CD4-positive, alpha-beta T cell treated with Interleukin-21 for 1 hour (primary cell): ENCODE data around the gene GNAZ.
A peak's percentile ranks its signal among the peaks of the same experiment; 100 is the strongest.
"Not testable (repeated sequence)": the region's sequence is repeated elsewhere in the genome, so short reads cannot be mapped to it uniquely, and the experiment has no call there.

Experiments
- DNase-seq: peaks from one replicate; pipeline ENCODE4 v3.0.0-alpha.2; 2020

GNAZ gene

DNA sequence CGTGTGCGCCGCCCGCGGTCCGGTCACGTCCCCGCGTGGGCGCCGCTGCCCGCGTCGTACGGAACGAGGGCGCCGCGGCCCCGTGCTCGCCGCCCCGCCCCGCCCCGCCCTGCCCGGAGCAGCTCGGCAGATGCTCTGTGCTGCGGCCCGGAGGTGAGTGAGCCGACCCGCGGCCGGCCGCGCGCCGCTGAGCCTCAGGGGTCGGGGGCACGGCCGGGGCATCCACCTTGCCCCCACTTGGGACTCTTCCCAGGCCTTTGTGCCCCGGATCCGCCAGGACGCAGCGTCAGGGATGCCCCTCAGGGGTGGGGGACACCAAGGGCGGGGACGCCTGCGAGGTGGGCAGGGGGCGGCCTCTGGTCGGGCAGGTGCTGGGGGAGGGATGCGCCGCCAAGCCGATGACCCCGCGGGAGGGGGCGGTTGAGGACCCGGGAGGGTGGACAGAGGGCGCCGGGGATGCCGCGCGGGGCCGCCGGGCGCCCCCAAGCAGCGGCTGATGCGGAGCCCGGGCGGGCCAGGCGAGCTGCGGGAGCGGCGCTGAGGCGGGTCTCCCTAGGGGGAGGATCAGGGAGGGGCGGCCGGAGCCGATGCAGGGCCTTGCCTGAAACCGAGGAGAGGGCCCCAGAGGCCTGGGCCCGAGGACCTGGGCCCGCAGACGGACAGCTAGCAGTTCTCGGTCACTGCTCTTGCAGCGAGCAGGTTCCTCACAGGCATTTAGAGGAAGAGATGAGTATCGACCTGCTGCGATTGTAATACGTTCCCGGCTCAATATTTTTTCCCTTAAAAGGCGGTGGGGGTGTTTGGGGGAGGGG lies at the start of gene GNAZ:
Gene GNAZ (plus strand): TSS at position 102 of the 812 bp plus-strand sequence. CDS start 25,177 bp downstream, outside the sequence.
- peak; percentile 12 for DNase-seq

DNA sequence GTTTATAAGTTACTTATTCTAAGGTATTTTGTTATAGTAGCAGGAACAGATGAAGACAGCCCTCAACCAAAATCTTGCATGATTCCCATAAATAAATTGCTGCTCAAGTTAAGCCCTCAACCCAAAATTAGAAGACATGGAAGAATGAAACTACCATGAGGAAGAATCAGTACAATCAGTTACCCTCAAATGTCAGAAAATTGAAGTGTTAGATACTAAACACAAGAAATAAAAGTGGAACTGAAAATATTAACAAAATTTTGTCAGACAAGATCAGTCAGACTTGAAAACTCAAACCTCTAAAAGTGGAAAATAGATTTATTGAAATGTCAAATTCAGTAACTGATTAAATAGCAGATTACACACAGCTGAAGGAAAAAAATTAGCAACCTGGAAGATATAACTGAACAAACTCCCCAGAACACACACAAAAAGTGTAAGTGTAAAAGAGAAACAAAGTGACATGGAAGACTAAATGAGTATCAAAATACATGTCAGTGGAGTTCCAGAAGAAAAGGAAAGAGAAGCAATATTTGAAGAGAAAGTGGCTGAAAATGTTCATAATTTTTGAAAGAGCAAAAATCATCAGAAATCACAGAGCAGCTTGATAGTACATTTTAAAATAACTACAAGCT lies 49.5 kb upstream of the GNAZ start:
- DNase-seq = no peak

GRCh38 chr22:23021660-23022353 lies 48.5 kb upstream of the GNAZ start:
- DNase-seq = not testable (repeated sequence)

DNA sequence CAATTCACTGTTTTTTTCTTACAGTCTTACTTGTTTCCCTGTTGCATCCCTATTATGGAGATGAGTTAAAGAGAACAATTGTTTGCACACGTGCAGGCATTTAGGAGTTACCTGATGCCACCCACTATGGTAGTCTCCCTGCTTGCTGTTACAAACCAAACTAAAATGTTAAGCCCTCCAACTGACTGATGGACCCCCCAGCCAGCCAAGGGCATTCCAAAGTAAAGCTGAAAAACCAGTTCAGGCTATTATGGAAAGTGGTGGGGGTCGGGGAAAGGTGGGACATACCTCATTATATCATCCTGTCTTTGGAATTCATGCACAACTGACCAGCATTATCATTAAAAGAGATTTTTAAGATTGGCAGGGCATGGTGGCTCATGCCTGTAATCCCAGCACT lies 47.0 kb upstream of the GNAZ start:
- no peak for DNase-seq

GRCh38 chr22:23026777-23027176 lies 43.5 kb upstream of the GNAZ start:
- no peak for DNase-seq

DNA sequence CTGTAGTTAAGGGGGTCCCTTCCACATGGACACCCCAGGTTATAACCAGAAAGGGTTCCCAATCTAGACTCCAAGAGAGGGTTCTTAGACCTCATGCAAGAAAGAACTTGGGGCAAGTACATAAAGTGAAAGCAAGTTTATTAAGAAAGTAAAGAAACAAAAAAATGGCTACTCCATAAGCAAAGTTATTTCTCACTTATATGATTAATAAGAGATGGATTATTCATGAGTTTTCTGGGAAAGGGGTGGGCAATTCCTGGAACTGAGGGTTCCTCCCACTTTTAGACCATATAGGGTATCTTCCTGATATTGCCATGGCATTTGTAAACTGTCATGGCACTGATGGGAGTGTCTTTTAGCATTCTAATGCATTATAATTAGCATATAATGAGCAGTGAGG lies 42.5 kb upstream of the GNAZ start:
- not testable (repeated sequence) for DNase-seq

DNA sequence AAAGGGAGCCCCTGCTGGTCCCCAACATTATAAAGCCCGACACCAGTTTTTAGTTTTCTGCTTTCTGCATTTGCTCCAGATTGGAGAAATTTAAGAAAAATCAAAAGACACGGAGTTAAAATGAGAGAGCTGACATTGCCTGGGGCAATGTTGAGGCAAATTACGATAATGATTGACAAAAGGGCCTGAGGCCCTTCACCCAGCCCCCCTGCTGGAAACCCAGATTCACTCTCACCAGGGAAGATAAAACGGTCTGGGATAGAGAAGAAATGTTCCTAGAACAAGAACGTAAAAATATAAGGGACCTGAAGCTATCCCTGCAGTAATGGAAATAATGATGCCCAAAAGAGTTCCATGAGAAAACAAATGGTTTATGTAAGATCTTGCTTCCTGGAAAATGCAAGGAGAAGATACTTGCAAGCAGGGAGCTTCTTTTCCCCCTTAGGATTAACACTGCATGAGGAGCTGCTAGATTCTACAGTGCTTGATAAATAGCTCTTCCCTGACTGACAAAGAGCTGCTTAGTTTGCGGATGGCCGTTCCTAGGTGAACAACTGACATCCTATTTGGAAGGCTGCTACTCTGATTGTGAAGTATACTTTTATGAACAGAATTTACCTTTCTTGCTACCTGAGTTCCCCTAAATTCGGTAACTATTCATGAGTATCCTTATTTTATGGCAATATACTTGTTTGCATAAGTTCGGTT lies 40.6 kb upstream of the GNAZ start:
- no peak for DNase-seq

- no peak for DNase-seq
Observed at GRCh38 chr22:23031381-23031780, 38.9 kb upstream of the GNAZ start.

GRCh38 chr22:23031786-23032185 lies 38.5 kb upstream of the GNAZ start:
- DNase-seq = no peak

GRCh38 chr22:23032658-23033057 lies 37.7 kb upstream of the GNAZ start:
- DNase-seq = no peak

DNA sequence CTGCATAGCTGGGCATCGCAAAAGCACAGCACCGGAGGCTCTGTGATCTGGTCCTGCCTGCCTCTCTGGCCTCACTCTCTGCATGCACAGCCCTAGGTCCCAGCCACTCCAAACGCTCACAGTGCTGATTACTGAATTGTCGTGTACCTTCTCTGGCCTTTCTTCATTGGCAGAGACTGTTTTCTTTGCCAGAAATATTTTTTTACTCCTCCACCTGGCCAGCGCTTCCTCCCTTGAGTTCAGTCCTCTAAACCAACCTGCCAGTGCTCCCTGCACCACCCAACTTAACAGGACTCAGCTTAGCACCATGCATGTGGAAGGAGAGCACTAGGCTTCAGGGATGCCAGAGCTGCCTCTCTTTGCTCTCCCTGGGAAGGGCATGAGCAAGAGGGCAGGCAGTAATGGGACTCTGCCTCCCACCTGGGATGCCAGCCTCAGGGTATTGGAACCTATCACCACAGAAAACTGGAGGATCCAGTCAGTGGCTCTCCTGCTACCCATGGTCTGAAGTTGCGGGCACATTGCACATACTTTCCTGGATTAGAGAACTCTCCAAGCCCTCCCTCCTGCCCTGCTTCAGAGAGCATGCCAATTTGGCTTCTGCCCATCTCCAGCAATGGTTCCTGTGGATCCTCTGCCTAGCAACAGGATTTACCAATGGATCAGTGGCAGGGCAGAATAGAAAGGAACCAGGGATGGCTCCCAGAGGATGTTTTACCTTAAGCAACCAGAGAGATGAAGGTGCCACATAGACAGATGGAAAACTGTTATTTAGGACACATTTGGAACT lies 37.0 kb upstream of the GNAZ start:
- DNase-seq = no peak

- no peak for DNase-seq
Observed at GRCh38 chr22:23034621-23035556, 35.4 kb upstream of the GNAZ start.

DNA sequence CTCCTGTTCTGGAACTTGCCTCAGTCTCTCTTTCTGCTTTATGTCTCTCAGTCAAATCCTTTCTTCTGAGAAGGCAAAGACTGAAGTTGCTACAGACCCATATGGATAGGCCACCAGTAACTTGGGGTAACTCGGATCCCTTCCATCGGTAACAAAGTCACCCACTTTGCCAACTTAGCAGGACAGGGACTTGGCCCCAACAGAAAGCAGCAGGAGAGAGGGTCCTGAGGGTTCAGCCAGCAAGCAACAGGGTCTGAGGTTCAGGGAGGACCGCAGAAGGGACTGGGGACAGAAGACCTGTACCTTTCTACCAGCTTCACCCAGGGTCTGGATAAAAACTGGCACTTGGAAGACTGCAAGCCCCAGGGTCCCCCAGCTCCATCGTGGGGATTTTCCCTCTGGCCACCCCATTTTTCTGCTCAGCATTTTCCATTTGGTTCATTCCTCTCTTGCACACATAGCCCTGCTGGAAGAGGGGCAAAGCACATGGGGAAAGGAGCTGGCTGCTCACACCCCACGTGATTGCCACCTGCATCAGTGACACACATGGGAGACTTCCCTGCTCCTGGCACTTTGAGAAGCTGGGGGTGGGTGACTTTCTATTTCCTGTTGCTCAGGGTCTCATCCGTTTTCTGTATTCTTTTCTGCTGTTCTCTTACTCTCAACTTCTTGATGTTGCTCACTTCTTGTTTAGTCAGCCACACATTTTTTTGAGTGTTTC lies 34.6 kb upstream of the GNAZ start:
- no peak for DNase-seq

GRCh38 chr22:23036684-23037428 lies 33.5 kb upstream of the GNAZ start:
- DNase-seq = no peak

GRCh38 chr22:23037429-23038333 lies 32.6 kb upstream of the GNAZ start:
- DNase-seq = no peak

DNA sequence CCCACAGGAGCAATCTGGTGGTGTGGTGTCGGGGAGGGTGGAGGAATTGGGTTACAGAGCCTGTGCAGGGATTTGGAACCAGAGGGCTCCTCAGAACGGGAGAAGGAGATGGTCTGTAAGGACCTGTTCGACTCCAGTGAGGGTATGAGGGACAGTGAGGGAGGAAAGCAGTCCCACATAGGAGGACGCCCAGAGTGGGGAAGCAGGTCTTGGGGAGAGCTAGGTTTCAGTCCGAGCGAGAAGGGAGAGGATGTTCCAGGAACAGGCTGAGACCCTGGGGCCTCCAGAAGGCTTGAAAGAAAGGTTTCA lies 32.0 kb upstream of the GNAZ start:
- no peak for DNase-seq

GRCh38 chr22:23038902-23039301 lies 31.4 kb upstream of the GNAZ start:
- no peak for DNase-seq

GRCh38 chr22:23042179-23042578 lies 28.1 kb upstream of the GNAZ start:
- DNase-seq = no peak

- no peak for DNase-seq
Observed at GRCh38 chr22:23044570-23044969, 25.7 kb upstream of the GNAZ start.
